Hepatocyte (in vitro differentiated cells): ENCODE results near the gene ELMOD3. TPM values are rescaled to one million over a fixed set of nuclear protein-coding genes. Genes with fewer than 3 reads are reported as not detected.

Experiments used
- DNase-seq: peaks from one replicate; pipeline ENCODE4 v3.0.0-alpha.2; 2016; ENCODE audit warnings: low spot score
- H2AFZ ChIP-seq: fragments of 200-600 bp; sonication (generic); 2 replicates; pipeline ENCODE4 v1.6.0; 2016; ENCODE audit warnings: antibody characterized with exemption, mild to moderate bottlenecking
- H3K27ac ChIP-seq: fragments of 200-600 bp; sonication (generic); 2 replicates; pipeline ENCODE4 v1.5.1; 2016; ENCODE audit warnings: mild to moderate bottlenecking
- H3K27me3 ChIP-seq: fragments of 200-600 bp; sonication (generic); 2 replicates; pipeline ENCODE4 v1.6.1; 2016
- H3K36me3 ChIP-seq: fragments of 200-600 bp; sonication (generic); replicated peaks from 2 replicates; pipeline ENCODE4 v1.5.1; 2016; ENCODE audit warnings: low read depth; ENCODE audit not compliant: insufficient read depth
- H3K4me1 ChIP-seq: fragments of 200-600 bp; sonication (generic); 2 replicates; pipeline ENCODE4 v1.5.1; 2016; ENCODE audit warnings: mild to moderate bottlenecking, moderate library complexity; ENCODE audit not compliant: insufficient read depth
- H3K4me2 ChIP-seq: fragments of 200-600 bp; sonication (generic); 2 replicates; pipeline ENCODE4 v1.6.0; 2016
- H3K4me3 ChIP-seq: fragments of 200-600 bp; sonication (generic); 2 replicates; pipeline ENCODE4 v1.5.1; 2016; ENCODE audit warnings: mild to moderate bottlenecking
- H3K79me2 ChIP-seq: fragments of 200-600 bp; sonication (generic); 2 replicates; pipeline ENCODE4 v1.6.0; 2017; ENCODE audit warnings: mild to moderate bottlenecking
- H3K9me2 ChIP-seq: fragments of 200-600 bp; sonication (generic); replicated peaks from 2 replicates; pipeline ENCODE4 v1.6.0; 2017; ENCODE audit warnings: mild to moderate bottlenecking; ENCODE audit not compliant: insufficient read depth
- H3K9me3 ChIP-seq: fragments of 200-600 bp; sonication (generic); 2 replicates; pipeline ENCODE4 v1.5.1; 2016; ENCODE audit warnings: low read depth, mild to moderate bottlenecking
- H4K20me1 ChIP-seq: fragments of 200-600 bp; sonication (generic); 2 replicates; pipeline ENCODE4 v1.6.0; 2016; ENCODE audit warnings: mild to moderate bottlenecking; ENCODE audit not compliant: insufficient read depth, poor library complexity, severe bottlenecking
- EZH2 ChIP-seq: fragments of 200-600 bp; sonication (generic); IDR thresholded peaks from 2 replicates; pipeline ENCODE4 v1.6.1; 2016; ENCODE audit warnings: antibody characterized with exemption, mild to moderate bottlenecking, borderline replicate concordance
- EZH2phosphoT487 ChIP-seq: fragments of 200-600 bp; sonication (generic); IDR thresholded peaks from one replicate; pipeline ENCODE4 v1.6.1; 2018; ENCODE audit warnings: antibody characterized with exemption, mild to moderate bottlenecking, low read depth, moderate library complexity; ENCODE audit not compliant: unreplicated experiment, severe bottlenecking
- WGBS: methylation state at CpG from one replicate; pipeline ENCODE4 v1.1.6; 2016; ENCODE audit warnings: low lambda C conversion rate; ENCODE audit errors: missing lambda C conversion rate; 5-methylcytosine and 5-hydroxymethylcytosine counted together
- polyA plus RNA-seq: library from polyadenylated mRNA; unstranded; fragments of >200 nt; fragmentation: Nextera tagmentation; extraction: Ambion mirVana; gene quantifications from 2 replicates; pipeline ENCODE4 v1.2.1, GENCODE V29; 2016
- total RNA-seq: library from RNA; depleted of rRNA; stranded (reverse); fragments of >200 nt; gene quantifications from 2 replicates; pipeline ENCODE4 v1.2.3, GENCODE V29; 2014
- TF ChIP-seq, protein P1 (sequence below): fragments of 200-600 bp; sonication (generic); IDR thresholded peaks from 2 replicates; pipeline ENCODE4 v1.5.1; 2016; ENCODE audit warnings: antibody characterized with exemption, mild to moderate bottlenecking; ENCODE audit not compliant: poor library complexity

ELMOD3 gene
- total and polyA plus RNA-seq, 2 experiments from 2014 or later, result 18.1 to 25.1 TPM

DNA sequence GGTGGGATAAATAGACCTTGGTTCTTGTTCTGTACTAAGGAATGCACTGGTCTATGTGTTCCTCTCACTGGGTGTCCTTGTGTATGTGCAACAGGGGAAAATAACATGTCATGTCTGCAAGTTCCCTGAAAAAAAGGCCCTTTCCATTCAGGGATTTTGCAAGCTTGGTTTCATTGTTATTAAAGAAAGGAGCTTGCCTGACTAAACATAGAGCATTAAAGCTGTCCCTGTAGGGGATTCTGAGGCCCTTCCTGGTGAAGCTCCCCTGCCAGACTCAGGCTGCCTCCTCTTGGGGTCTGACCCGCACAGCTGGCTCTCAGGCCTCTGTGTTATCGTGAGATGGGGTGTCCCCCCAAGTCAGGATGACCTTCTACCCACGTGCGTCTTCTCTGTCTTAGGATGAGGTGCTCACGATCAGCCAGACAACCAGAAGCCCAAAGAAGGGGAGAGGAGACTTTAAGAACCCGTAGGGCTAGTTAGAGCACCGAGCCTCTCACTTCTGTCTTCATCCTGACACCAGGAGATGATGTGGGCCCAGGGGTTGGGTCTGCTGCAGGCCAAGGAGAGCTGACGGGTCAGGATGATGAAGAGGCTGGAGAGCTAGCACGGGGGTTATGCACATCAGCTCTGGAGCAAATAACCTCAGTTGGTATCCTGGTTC is 34.4 kb downstream of the ELMOD3 start:
- TF ChIP-seq EZH2phosphoT487 (no peak), EZH2 (no peak)
- TF ChIP-seq, protein P1, sequence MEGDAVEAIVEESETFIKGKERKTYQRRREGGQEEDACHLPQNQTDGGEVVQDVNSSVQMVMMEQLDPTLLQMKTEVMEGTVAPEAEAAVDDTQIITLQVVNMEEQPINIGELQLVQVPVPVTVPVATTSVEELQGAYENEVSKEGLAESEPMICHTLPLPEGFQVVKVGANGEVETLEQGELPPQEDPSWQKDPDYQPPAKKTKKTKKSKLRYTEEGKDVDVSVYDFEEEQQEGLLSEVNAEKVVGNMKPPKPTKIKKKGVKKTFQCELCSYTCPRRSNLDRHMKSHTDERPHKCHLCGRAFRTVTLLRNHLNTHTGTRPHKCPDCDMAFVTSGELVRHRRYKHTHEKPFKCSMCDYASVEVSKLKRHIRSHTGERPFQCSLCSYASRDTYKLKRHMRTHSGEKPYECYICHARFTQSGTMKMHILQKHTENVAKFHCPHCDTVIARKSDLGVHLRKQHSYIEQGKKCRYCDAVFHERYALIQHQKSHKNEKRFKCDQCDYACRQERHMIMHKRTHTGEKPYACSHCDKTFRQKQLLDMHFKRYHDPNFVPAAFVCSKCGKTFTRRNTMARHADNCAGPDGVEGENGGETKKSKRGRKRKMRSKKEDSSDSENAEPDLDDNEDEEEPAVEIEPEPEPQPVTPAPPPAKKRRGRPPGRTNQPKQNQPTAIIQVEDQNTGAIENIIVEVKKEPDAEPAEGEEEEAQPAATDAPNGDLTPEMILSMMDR, result no peak
- no peaks in the 10 kb centered on the region for H3K36me3 ChIP-seq
- 86% methylated on average over 9 of the region's 9 CpGs for WGBS

GRCh38 chr2:85390941-85391669 is 36.5 kb downstream of the ELMOD3 start:
- H3K4me1 ChIP-seq, result no peaks in the 10 kb centered on the region
- DNase-seq, result peak; percentile 73
- H3K4me3 ChIP-seq, result no peak overlapping the region
- H2AFZ ChIP-seq, result no peak overlapping the region
- no peak overlapping the region for H3K4me2 ChIP-seq
- H3K9me3 ChIP-seq, result no peaks in the 10 kb centered on the region
- no peaks in the 10 kb centered on the region for H3K9me2 ChIP-seq
- no peaks in the 10 kb centered on the region for H3K79me2 ChIP-seq
- no peak overlapping the region for H3K27ac ChIP-seq
- H4K20me1 ChIP-seq, result no peaks in the 10 kb centered on the region
- no peaks in the 10 kb centered on the region for H3K27me3 ChIP-seq
- 84% methylated on average over 11 of the region's 11 CpGs for WGBS
- TF ChIP-seq EZH2 (no peak), EZH2phosphoT487 (no peak)
- TF ChIP-seq, protein P1, result peak; percentile 61
- no peaks in the 10 kb centered on the region for H3K36me3 ChIP-seq

More for the DNA sequence above, 34.4 kb downstream of the ELMOD3 start:
- Histone ChIP-seq H3K9me3 (no peaks in the 10 kb centered on the region), H3K9me2 (no peaks in the 10 kb centered on the region), H3K27ac (no peak overlapping the region), H3K4me3 (no peak overlapping the region), H4K20me1 (no peaks in the 10 kb centered on the region), H3K4me2 (no peak overlapping the region), H3K27me3 (no peaks in the 10 kb centered on the region), H3K79me2 (no peaks in the 10 kb centered on the region), H3K4me1 (no peaks in the 10 kb centered on the region), H2AFZ (no peak overlapping the region)
- no peak for DNase-seq

DNA sequence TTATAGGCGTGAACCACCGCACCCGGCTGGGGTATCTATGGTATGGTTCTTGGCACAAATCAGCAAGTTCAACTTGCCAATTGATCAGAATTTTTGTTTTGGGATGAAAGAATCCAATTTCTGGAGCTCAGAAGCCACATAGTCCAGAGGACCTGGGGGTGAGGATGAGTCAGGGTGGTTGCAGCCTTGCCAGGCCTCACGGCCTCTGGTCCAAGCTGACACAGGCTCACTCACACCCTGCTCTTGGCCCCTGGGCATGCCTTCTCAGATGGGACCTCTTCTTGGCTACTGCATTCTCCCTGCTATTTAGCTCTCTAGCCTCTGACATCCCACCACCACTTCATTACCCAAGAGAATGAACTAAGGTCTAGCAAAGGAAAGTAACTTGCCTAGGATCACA is 39.3 kb downstream of the ELMOD3 start:
- H3K36me3 ChIP-seq, result no peaks in the 10 kb centered on the region
- no peaks in the 10 kb centered on the region for H3K9me2 ChIP-seq
- no peak overlapping the region for H2AFZ ChIP-seq
- no peak for TF ChIP-seq EZH2phosphoT487
- TF ChIP-seq, protein P1, result no peak
- DNase-seq, result no peak
- H3K27me3 ChIP-seq, result no peaks in the 10 kb centered on the region
- no peaks in the 10 kb centered on the region for H3K9me3 ChIP-seq
- no peaks in the 10 kb centered on the region for H4K20me1 ChIP-seq
- 93% methylated on average over 4 of the region's 4 CpGs for WGBS
- no peak overlapping the region for H3K27ac ChIP-seq
- H3K4me2 ChIP-seq, result no peak overlapping the region
- H3K79me2 ChIP-seq, result no peaks in the 10 kb centered on the region
- H3K4me3 ChIP-seq, result no peak overlapping the region
- H3K4me1 ChIP-seq, result no peaks in the 10 kb centered on the region
